HUES64 (cell line): ENCODE data around the gene IL19.

ENCODE experiments used
- H3K27ac ChIP-seq: 2 replicates; pipeline ENCODE4 v1.7.0; 2013; ENCODE audit warnings: low read depth, low read length, inconsistent platforms
- H3K27me3 ChIP-seq: 2 replicates; pipeline ENCODE4 v1.6.1; 2013; ENCODE audit warnings: mild to moderate bottlenecking, low read length; ENCODE audit not compliant: insufficient read depth
- H3K36me3 ChIP-seq: 2 replicates; pipeline ENCODE4 v1.6.1; 2013; ENCODE audit warnings: mild to moderate bottlenecking, low read length; ENCODE audit not compliant: insufficient read depth
- H3K4me1 ChIP-seq: 2 replicates; pipeline ENCODE4 v1.6.1; 2013; ENCODE audit warnings: mild to moderate bottlenecking, low read length, moderate library complexity; ENCODE audit not compliant: insufficient read depth
- H3K4me3 ChIP-seq: 2 replicates; pipeline ENCODE4 v1.5.1; 2013; ENCODE audit warnings: mild to moderate bottlenecking, low read length, moderate library complexity
- H3K9ac ChIP-seq: 2 replicates; pipeline ENCODE4 v1.6.1; 2013; ENCODE audit warnings: mild to moderate bottlenecking, low read depth, low read length
- H3K9me3 ChIP-seq: 2 replicates; pipeline ENCODE4 v1.6.1; 2013; ENCODE audit warnings: low read depth, low read length; ENCODE audit not compliant: insufficient read depth
- WGBS: fragments of 150-250, 120-280 bp; methylation state at CpG from one replicate; pipeline ENCODE4 v1.1.7; 2013; ENCODE audit warnings: missing lambda C conversion rate; 5-methylcytosine and 5-hydroxymethylcytosine counted together

IL19 gene

DNA sequence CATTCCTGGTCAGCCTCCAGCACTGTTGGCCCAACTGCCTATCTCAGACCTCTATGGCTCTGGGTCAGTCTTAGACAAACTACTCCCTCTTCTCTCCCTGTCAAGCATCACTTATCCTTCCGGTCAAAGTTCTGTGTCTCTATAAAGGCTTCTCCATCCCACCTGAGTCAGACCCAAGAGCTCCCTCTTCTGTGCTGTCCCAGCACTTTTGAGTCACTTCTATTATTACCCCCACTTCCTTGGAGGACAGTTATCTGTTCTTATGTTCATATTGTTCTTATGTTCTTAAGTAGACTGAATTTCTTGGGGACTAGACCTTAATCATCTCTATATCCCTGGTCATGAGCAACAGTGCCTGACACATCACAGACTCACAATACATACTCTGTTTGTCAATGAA lies 30.9 kb downstream of the IL19 start:
- H3K4me1 ChIP-seq: no peaks in the 10 kb centered on the region
- no peak overlapping the region for H3K9ac ChIP-seq
- WGBS: 89% methylated on average over 1 of the region's 1 CpG
- H3K27ac ChIP-seq: no peak overlapping the region
- H3K27me3 ChIP-seq: 0 out of 2 replicates have a peak, but pooled peaks cover 6% of the 10 kb centered on the region
- H3K36me3 ChIP-seq: no peaks in the 10 kb centered on the region
- H3K9me3 ChIP-seq: no peaks in the 10 kb centered on the region
- H3K4me3 ChIP-seq: no peak overlapping the region

DNA sequence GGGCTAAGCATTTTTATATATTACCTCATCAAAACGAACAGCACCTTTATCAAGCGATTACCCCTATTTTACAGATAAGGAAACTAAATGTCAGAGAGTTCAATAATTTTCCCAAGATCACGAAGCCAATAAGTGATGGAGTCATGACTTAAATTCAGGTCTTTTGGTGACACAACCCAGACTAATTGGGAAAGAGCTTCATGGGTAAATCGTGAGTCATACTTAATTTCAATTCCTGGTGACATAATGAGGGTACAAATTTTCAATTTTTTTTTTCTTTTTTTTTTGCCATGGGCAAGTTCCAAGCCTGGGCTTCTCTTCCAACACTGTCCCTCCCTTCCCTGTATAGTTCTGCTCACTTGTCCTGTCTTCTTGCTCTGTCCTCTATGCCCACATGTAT lies 31.8 kb downstream of the IL19 start:
- H3K9me3 ChIP-seq: no peaks in the 10 kb centered on the region
- H3K36me3 ChIP-seq: no peaks in the 10 kb centered on the region
- WGBS: 92% methylated on average over 4 of the region's 4 CpGs
- no peak overlapping the region for H3K9ac ChIP-seq
- no peak overlapping the region for H3K27ac ChIP-seq
- H3K4me1 ChIP-seq: no peaks in the 10 kb centered on the region
- H3K27me3 ChIP-seq: 0 out of 2 replicates have a peak, but pooled peaks cover 6% of the 10 kb centered on the region
- H3K4me3 ChIP-seq: no peak overlapping the region

DNA sequence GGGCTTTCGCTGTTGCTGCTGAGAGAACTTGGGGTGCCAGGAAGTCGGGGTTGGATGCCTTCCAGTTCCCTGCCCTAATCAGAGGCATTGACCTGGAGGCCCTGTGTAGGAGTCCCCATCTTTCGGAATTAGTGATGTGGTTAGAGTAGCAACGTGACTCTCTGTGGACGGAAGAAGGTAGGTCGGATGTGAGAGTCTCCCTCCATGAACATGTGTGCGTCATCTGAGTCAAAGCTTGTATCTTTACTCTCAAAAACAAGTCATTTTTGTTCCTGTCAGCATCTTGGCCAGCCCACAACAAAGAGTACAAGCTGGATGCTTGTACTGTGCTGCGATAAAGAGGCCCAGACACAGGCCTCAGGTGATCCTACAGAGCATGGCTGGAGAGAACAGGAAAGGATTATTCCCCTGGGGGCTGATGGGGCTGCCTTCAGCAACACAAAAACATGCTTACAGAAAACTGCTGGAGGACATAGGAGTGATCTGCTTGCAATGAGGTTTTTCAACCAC lies 32.7 kb downstream of the IL19 start:
- Histone ChIP-seq H3K9ac (no peak overlapping the region), H3K9me3 (no peaks in the 10 kb centered on the region), H3K27me3 (0 out of 2 replicates have a peak, but pooled peaks cover 6% of the 10 kb centered on the region), H3K27ac (no peak overlapping the region), H3K4me3 (no peak overlapping the region), H3K36me3 (no peaks in the 10 kb centered on the region), H3K4me1 (no peaks in the 10 kb centered on the region)
- 94% methylated on average over 8 of the region's 8 CpGs for WGBS

DNA sequence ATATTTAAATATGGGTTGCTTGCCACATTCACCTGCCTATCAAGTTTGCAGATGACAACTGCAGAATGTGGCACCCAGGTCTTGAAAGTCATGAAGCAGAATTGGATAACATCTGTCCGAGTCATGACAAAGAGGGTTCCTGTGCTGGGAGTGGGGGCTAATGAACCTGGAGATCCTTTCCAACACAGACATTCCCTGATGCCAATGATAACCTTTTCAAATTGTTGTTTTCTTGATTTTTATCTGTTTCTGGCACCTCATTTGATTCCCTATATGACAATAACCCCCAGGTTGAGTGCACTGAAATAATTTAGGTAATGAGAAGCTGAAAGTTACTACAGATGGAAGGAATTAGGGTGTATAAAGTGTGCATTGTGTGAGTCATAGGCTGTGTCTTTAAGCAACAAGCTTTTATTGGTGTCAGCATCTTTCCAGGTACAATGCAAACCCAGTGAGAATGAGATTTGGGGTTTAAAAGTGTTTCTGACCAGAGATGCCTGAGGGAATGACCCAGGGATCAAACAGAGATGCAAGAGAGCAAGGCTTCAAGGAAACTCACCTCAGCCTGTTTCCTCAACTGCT lies 33.7 kb downstream of the IL19 start:
- no peak overlapping the region for H3K4me3 ChIP-seq
- no peak overlapping the region for H3K27ac ChIP-seq
- H3K36me3 ChIP-seq: no peaks in the 10 kb centered on the region
- H3K9ac ChIP-seq: no peak overlapping the region
- 0 out of 2 replicates have a peak, but pooled peaks cover 2% of the 10 kb centered on the region for H3K4me1 ChIP-seq
- no peaks in the 10 kb centered on the region for H3K9me3 ChIP-seq
- 95% methylated on average over 1 of the region's 1 CpG for WGBS
- 0 out of 2 replicates have a peak, but pooled peaks cover 6% of the 10 kb centered on the region for H3K27me3 ChIP-seq

DNA sequence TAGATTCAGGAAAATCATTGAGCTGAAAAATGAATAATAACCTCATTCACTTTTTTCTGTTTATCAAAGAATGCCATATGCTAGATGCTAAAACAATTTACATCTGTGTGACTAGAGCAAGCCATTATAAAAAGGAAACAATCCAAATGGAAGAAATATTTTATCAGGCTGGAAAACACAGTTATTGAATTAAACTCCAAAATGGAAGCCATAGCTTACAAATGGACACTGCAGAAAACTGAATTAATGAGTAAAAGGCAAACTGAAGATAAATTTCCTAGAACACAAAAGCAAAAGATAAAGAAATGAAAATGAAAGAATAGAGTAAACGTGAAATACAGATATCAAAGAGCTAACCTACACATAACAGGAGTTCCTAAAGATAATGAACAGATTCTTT lies 34.8 kb downstream of the IL19 start:
- 0 out of 2 replicates have a peak, but pooled peaks cover 2% of the 10 kb centered on the region for H3K4me1 ChIP-seq

DNA sequence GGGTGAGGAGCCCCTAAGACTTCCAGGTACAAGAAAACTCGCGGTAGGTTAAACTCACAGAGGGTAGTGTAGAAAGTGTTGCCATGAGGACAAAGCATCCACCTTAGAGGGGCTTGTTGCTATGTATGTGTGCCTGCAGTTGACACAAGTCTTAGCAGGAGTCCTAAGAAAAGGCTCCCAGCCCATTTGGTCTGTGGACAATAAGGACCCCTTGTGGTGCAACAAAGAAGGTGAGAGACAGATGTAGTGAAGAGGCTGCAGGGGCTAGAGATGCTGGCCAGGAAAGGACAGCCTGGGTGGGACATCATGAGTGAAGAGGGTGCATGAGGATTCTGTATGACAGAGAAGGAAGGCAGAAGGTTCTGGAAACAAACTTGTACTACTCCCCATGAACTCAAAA lies 38.0 kb downstream of the IL19 start:
- 0 out of 2 replicates have a peak, but pooled peaks cover 6% of the 10 kb centered on the region for H3K27me3 ChIP-seq
- WGBS: 41% methylated on average over 2 of the region's 2 CpGs

More for the DNA sequence above, 34.8 kb downstream of the IL19 start:
- no CpG with 5 or more reads among the region's 1 CpG for WGBS
- H3K27me3 ChIP-seq: 0 out of 2 replicates have a peak, but pooled peaks cover 6% of the 10 kb centered on the region
- H3K9me3 ChIP-seq: no peaks in the 10 kb centered on the region
- H3K27ac ChIP-seq: no peak overlapping the region
- no peaks in the 10 kb centered on the region for H3K36me3 ChIP-seq
- no peak overlapping the region for H3K4me3 ChIP-seq
- H3K9ac ChIP-seq: no peak overlapping the region

DNA sequence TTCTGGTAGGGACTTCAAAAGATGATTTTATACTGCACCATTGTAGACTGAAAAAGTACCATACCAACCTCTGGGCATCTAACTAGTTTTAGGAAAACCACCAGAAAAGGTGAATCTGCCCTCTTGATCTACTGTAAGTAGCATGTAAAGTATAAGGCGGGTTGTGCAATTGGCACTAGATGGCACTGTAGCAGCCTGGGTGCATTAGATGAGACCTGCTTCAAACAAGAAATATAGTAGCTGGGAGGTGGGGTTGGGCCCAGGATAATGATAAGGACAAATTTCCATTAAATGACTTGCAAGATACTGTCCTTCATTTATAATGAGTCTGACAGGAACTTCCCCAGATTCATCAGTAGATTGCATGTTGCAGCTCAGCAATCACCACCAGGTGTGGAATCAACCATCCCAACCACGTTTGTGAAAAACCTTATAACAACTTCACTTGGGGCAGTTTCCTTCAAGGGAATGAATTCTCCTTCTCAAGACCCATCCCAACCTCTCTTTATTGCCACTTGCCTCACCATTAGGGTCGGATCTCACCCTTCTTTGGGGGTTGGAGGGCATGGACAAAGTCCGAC lies 39.0 kb downstream of the IL19 start:
- Histone ChIP-seq H3K9me3 (no peaks in the 10 kb centered on the region), H3K4me3 (no peak overlapping the region), H3K27me3 (0 out of 2 replicates have a peak, but pooled peaks cover 6% of the 10 kb centered on the region), H3K27ac (no peak overlapping the region), H3K4me1 (0 out of 2 replicates have a peak, but pooled peaks cover 2% of the 10 kb centered on the region), H3K9ac (no peak overlapping the region), H3K36me3 (no peaks in the 10 kb centered on the region)
- 85% methylated on average over 3 of the region's 4 CpGs for WGBS

More for the DNA sequence above, 38.0 kb downstream of the IL19 start:
- Histone ChIP-seq H3K27ac (no peak overlapping the region), H3K4me3 (no peak overlapping the region), H3K9me3 (no peaks in the 10 kb centered on the region), H3K36me3 (no peaks in the 10 kb centered on the region), H3K4me1 (0 out of 2 replicates have a peak, but pooled peaks cover 2% of the 10 kb centered on the region), H3K9ac (no peak overlapping the region)

DNA sequence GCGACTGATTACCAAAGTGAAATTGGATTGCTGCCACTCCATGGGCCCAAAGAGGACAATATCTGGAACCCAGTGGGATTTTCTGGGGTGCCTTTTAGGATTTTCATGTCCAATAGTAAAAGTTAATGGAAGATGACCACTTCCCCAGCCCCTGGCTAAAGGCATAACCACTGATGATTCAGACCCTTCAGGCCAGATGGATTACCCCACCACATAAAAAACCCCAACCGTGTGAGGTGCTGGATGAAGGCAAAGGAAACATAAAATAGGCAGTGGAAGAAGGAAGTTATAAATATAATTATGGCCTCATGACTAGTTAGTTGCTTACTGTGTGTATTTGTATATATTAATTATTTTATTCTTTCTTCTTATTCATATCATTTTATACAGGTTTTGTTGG lies 41.9 kb downstream of the IL19 start:
- H3K27ac ChIP-seq: no peak overlapping the region
- no peak overlapping the region for H3K9ac ChIP-seq
- no peaks in the 10 kb centered on the region for H3K36me3 ChIP-seq
- 90% methylated on average over 2 of the region's 2 CpGs for WGBS
- no peaks in the 10 kb centered on the region for H3K27me3 ChIP-seq
- H3K4me3 ChIP-seq: no peak overlapping the region
- H3K9me3 ChIP-seq: no peaks in the 10 kb centered on the region
- H3K4me1 ChIP-seq: 0 out of 2 replicates have a peak, but pooled peaks cover 2% of the 10 kb centered on the region

DNA sequence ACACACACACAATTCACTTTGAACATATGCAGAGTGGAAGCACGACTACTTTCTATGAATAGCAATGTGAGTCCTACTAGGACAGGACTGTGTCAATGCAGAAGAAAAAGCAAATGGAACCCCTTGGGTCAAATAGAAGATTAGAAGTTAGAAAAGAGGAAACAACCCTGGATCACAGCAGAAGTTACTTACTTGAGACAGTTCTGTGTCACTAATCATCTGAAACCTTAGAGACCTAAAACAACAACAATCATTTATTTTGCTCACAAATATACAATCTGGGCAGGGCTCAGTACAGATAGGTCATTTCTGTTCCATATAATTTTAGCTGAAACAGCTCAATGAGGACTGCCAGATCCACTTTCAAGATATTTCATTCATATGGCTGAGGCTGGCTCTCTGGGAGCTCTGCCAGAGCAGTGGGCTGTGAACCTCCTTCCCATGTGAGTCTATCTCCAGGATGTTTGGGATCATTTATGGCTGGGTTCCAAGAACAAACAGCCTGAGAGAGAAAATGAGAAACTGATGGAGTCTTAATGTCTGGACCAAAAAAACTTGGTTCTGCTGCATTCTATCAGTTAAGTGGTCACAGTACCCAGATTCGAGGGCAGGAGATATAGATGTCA lies 44.3 kb downstream of the IL19 start:
- H3K36me3 ChIP-seq: no peaks in the 10 kb centered on the region
- no peak overlapping the region for H3K27ac ChIP-seq
- H3K4me3 ChIP-seq: no peak overlapping the region
- H3K27me3 ChIP-seq: no peaks in the 10 kb centered on the region
- no peaks in the 10 kb centered on the region for H3K9me3 ChIP-seq
- H3K4me1 ChIP-seq: no peaks in the 10 kb centered on the region
- 80% methylated on average over 2 of the region's 2 CpGs for WGBS
- no peak overlapping the region for H3K9ac ChIP-seq

DNA sequence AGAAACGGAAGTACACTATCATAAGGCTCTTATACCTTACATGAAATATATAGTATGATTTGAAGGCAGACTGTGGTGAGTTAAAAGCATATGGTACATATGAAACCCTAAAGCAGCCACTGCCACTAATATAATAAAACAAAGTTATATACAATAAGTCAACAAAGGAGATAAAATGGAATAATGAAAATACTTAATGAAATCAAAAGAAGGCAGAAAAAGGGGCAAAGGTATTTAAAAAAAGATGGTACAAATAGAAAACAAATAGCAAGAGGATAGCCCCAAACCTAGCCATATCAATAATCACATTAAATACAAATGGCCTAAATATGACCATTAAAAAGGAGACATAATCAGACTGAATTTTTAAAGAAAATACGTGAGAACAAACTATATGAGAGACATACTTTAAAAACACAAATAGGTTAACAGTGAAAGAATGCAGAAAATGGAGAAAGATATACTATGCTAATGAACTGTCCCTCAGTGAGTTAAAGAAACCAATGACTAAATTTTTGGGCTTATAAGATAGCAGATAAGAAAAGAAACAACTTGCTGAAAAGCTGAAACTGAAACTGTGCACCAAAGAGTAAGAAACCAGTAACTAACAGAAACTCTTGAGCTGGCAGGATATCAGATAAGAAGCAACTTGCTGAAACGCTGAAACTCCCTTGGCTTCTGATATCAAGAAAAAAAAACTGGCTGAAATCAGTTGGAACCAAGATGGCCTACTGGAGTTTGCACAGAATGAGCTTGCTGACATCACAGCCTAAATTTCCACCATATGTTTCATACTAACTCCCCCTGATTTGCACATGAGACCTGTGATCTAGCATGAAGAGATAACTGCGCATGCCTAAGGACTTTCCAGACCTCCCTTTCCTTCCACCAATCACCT lies 46.1 kb downstream of the IL19 start:
- no peaks in the 10 kb centered on the region for H3K4me1 ChIP-seq
- no peaks in the 10 kb centered on the region for H3K9me3 ChIP-seq
- no peaks in the 10 kb centered on the region for H3K27me3 ChIP-seq
- H3K27ac ChIP-seq: no peak overlapping the region
- H3K4me3 ChIP-seq: no peak overlapping the region
- H3K9ac ChIP-seq: no peak overlapping the region
- WGBS: 89% methylated on average over 3 of the region's 4 CpGs
- no peaks in the 10 kb centered on the region for H3K36me3 ChIP-seq
